ENCODE measurements around the gene LDAH.
"Not testable (repeated sequence)": the region's sequence is repeated elsewhere in the genome, so short reads cannot be mapped to it uniquely, and the experiment has no call there.

The LDAH gene

DNA sequence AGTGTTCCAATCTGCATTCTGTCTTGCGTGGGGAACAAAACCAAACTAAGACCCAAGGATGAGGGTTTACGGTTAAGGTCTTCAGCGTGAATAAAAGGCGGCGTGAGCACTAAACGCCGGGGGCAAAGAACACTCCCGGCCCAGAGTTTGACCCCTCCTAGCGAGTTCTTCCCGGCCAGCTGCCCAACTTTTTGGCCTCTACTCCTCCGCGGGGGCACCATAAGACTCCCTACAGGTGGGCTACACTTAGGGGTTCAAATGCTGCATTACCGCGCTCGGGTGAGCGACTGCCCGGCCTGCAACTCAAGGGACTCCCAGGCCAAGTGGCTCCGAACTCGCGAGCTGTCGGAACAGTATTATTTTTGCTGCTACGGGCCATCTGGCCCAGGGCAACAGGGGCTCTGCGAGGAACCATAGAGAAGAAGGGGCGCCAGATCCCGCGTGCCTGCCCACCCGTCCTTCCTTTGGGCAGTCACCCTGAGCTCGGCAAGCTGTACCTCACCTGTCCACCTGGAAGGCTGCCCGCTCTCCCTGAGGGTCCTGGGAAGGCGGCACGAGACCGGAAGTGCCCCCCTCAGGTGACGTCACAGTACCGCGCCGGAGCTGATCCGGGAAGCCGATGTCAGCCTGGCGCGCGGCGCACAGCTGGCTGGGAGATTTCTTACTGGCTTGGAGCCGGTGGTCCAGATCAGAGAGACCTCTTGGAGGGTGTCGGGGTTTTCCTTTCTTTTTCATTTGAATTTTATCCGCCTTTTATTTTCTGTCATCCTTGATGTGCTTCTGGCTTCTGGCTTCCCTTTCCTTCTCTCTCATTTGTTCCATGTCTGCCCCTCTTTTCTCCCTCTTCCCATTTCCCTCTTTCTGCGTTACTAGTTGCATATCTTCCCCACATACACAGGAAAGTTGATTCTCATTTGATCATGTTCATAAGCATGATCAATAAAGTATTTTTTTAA, at the start of gene LDAH:
Gene LDAH (minus strand): TSS at position 567 of the 956 bp plus-strand sequence. CDS start 21,638 bp downstream, outside the sequence.
- DNase-seq (ENCODE audit: extremely low read depth in 1 of 2, low read depth in 1 of 2): peak; percentile 63 to 81

DNA sequence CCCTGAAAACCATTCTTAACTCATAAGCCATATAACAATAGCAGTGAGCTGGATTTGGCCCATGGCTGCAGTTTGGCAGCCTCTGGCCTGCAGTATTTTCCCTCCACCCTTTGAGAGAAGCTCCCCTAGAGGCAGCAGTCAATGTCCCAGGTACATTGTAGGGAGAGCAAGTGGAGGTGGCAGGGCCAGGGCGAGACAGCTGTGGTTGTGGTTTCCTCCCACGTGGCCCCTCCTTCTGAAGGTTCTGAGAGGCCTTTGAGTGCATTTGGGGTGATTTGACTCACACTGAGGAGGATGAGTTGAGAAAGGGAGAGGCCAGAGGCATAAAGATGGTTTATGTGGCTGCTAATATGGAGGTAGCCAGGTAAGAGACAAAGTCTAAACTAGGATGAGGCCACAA, 45.5 kb upstream of the LDAH start:
- peak in 1 of 2 donors; percentile 9 for DNase-seq (ENCODE audit: extremely low read depth in 1 of 2, low read depth in 1 of 2)

DNA sequence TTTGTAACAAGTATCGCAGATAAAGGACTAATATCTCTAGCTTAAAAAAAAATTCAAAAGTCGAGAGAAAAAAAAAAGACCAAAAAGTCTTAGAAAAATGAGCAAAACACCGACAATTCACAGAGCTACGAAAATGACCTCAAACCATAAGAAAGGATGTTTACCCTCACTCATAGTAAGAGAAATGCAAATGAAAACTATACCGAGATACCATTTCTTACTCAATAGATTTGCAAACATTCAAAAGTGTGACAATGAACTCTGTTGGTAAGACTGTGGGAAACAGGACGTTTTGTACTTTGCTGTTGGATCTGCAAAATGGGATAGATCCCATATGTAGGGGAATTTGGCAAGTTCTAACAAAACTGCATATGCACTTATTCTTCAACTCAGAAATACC, 39.9 kb upstream of the LDAH start:
- no peak for DNase-seq (ENCODE audit: extremely low read depth in 1 of 2, low read depth in 1 of 2)

DNA sequence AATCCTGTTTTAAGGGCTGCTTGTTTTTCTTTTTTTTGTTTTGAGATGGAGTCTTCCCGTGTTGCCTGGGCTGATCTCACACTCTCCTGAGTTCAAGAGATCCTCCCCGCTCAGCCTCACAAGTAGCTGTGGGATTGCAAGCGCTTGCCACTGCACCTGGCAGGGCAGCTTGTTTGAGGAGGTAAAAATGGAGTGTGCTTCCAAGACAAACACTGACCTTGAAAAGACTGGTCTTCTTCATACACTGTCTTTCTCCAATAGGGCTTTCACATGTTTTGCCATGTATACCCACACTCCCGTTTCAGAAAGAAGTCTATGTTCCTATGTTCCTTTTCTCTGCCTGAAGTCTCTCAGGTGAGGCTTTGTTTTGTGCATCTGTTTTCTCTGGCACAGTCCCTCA, 32.6 kb upstream of the LDAH start:
- DNase-seq (ENCODE audit: extremely low read depth in 1 of 2, low read depth in 1 of 2): no peak

DNA sequence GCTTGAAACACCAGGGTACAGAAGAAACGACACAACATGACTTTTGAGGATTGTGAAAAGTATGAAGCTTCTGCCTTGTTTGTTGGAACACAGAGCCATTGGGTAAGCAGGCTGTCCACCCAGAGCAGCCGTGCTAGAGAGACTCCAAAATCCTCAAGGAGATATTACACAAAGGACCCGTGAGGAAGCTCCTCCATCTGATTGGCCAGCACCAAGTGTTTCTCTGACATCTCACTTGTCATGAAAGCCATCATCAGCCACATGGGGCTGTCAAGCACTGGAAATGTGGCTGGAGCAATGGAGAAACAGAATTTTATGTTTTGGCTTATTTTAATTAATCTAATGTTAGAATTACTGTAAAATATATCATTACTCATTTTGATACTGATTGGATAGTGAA, 29.8 kb upstream of the LDAH start:
- no peak for DNase-seq (ENCODE audit: extremely low read depth in 1 of 2, low read depth in 1 of 2)

DNA sequence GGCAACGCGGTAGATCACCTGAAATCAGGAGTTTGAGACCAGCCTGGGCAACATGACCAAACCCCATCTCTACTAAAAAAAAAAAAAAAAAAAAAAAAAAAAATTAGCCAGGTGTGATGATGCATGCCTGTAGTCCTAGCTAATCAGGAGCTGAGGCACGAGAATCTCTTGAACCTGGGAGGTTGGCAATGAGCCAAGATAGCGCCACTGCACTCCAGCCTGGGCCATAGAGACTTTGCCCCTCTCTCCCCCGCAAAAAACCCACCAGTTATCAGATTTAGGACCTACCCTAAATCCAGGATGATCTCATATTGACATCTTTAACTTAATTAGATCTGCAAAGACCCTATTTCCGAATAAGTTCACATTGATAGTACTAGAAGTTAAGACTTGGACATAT, 29.2 kb upstream of the LDAH start:
- DNase-seq (ENCODE audit: extremely low read depth in 1 of 2, low read depth in 1 of 2): no peak

DNA sequence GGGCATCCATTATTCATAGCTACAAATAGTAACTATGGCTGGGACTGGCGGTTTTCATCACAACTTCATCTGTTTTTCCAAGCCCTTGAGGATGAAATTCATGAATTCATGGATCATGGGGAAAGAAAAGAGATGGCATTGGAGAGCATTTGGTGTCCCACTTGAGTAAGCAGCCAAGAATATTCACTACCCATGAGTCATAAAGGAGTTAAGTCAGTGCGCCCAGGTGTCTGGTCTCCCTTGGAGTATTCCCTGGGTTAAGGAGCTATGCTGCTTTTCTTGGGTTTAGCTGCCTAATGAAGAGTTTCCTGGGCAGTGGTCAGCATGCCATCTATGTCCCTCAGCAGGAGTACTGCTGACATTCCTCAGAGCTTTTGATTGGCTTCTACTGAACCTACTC, 21.3 kb upstream of the LDAH start:
- no peak for DNase-seq (ENCODE audit: extremely low read depth in 1 of 2, low read depth in 1 of 2)

DNA sequence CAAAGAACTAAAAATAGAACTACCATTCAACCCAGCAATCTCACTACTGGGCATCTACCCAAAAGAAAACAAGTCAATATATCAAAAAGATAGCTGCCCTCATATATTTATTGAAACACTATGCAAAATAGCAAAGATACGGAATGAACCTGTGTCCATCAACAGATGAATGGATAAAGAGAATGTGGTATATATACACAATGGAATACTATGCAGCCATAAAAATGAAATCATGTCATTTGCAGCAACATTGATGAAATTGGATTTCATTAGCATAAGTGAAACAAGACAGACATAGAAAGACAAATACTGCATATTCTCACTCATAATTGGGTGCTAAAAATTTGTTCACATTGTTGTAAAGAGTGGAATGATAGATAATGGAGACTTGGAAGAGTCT, 16.2 kb upstream of the LDAH start:
- no peak for DNase-seq (ENCODE audit: extremely low read depth in 1 of 2, low read depth in 1 of 2)

DNA sequence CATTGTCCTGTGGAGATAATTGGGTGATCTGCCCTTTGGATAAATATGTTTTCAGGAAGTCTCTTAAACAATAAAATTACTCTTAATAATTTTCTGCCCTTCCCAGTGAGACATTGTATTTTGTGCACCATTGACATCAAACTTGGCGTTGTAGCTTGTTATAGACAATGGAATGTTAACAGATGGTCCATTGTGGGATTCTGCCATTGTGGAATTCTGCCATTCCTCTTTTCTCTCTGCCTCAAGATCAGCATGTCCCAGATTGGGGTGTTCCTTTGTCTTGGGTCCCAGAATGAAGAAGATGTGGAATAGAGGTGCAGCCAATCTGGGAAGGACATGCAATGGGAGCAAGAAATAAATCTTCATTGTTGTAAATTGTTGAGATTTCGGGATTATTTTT, 15.1 kb upstream of the LDAH start:
- DNase-seq (ENCODE audit: extremely low read depth in 1 of 2, low read depth in 1 of 2): no peak

DNA sequence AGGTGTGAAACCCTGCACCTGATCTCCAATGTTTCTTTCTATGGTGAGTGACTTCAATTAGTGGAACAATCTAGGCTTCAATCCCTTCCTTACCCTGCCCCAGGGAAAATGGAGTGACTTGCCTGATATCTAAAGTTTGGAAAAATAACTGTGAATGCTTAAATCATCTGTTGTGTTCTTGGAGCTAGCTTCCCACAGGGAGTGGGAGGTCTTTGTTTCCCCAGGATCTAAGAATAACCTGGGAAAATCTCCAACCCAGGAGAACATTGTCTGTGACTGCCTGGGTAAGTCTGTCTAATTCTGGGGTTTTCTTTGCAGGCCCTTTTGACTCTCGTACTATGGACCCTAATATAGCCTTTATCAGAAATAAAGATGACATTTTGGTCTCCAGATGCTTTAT, 13.6 kb upstream of the LDAH start:
- DNase-seq (ENCODE audit: extremely low read depth in 1 of 2, low read depth in 1 of 2): no peak

DNA sequence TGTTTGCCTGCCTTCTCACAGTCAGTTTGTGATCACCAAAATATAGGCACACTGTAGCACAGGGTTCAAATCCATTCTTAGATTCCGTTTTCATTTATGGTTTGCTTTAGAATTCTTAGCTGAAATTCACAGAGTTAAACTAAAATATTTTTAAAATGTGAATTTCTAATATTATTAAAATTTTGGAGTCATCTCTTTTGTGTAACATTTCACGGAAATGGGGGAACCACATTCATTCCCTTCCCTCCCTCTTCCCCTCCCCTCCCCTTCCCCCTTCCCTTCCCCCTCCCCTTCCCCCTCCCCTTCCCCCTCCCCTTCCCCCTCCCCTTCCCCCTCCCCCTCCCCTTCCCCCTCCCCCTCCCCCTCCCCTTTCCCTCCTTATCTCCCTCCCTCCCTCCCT, 11.4 kb upstream of the LDAH start:
- no peak for DNase-seq (ENCODE audit: extremely low read depth in 1 of 2, low read depth in 1 of 2)

DNA sequence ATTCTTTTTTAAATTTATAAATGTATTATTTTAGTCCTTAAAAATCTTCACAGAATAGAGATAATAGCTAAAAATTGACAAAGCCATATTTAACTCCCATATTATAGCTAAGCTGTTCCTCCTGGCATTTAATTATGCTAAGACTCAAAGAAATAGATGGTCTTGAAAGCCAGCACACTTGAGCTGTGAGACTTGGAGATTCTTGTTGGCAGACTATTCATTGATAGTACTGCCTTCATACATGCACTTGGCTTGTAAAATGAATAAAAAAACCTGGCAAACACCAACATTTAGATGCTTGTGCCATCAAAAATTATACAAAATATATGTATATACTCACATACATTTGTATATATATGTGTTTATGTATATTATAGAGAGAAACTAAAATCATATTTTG, 9.7 kb upstream of the LDAH start:
- DNase-seq (ENCODE audit: extremely low read depth in 1 of 2, low read depth in 1 of 2): no peak

DNA sequence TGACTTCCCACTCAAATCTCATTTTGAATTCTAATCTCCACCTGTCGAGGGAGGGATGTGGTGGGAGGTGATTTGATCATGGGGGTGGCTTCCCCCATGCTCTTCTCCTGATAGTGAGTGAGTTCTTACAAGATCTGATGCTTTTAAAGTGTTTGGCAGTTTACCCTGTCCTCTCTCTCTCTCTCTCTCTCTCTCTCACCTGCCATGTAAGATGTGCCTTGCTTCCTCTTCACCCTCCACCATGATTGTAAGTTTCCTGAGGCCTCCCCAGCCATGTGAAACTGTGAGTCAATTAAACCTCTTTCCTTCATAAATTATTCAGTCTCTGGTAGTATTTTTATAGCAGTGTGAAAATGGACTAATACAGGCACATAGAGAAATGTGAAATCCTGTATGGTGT, 7.0 kb upstream of the LDAH start:
- DNase-seq (ENCODE audit: extremely low read depth in 1 of 2, low read depth in 1 of 2): no peak

DNA sequence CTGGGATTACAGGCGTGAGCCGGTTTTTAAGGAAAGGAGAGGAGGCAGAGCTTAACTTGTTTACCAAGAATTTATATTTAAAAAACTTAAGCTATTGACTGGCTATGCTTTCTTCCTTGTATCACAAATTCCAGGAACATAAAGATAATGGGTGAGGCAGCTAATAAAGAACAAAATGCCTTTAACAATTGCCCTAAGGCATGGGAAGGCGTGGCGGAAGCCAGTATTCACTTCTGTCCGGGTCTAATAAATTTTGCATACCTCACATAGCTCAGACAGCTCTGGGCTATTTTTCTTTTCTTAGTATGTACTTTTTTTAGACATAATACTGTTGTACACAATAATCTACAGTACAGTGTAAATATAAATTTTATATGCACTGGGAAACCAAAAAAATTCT, 1.0 kb upstream of the LDAH start:
- no peak for DNase-seq (ENCODE audit: extremely low read depth in 1 of 2, low read depth in 1 of 2)

DNA sequence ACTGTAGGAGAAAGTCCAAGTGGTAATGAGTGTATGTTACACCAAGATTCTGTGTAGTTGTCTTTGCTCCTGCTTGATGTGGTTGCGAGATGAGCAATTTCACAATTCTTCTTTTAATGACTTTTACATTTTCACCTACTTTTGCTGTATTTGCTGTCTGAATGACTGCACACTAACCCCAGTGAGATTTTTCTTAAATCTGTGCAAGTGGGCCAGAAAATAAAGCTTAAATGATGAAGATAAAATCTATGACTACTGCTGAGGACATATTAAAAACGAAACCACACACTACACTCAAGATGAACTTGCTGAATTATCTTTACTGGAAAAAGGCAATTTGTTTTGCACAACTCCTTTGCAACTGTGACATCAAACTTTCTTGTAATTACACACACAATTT, 4.1 kb downstream of the LDAH start:
- no peak for DNase-seq (ENCODE audit: extremely low read depth in 1 of 2, low read depth in 1 of 2)

DNA sequence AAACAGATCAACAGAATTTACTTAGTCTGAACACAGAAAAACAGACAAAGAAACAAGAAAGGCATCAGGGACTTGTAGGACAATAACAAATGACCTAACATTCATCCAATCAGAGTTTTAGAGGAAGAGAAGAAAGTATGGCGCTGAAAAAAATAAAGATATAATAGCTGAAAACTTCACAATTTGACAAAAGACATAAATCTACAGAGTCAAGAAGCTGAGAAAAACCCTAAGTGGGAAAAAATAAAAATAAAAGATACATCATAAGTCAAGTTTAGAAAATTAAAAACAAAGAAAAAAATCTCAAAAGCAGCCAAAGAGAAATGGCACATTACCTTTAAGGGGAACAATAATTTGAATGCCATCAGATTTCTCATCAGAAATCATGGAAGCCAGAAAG, 7.7 kb downstream of the LDAH start:
- DNase-seq (ENCODE audit: extremely low read depth in 1 of 2, low read depth in 1 of 2): no peak

DNA sequence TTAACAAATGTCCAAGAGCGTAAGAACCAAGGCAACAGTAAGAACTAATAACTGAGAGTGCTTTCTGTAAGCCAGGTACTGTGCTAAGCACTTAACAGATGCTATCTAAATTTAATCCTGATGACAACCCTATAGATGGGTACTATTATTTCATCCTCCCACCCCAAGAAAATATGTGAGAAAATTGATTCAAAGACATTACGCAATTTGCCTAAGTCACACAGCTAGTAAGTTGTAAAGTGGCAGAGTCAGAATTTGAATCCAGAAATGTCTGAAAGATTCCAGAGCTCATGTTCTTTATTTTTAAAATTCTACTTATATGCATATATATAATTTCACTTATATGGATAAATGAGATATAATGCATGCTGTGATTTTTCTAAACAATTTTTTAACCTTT, 10.1 kb downstream of the LDAH start:
- no peak for DNase-seq (ENCODE audit: extremely low read depth in 1 of 2, low read depth in 1 of 2)

DNA sequence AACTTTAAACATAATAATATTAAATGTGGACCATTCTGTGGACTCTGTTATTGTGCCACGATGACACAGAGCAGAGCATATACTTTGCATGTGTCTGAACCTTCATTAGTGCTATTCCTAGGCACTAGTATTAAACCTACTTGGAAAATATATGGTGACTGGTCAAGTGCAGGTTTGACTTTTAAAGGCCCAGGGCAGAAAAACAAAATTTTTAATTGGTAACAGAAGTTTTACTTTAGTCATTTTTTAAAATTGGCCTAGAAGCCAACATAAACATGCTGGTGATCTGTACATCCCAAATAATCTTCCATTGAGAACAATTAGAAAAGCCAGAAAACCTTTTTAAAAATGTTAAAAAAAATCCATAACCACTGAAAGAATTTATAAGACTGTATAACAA, 16.6 kb downstream of the LDAH start:
- no peak for DNase-seq (ENCODE audit: extremely low read depth in 1 of 2, low read depth in 1 of 2)

DNA sequence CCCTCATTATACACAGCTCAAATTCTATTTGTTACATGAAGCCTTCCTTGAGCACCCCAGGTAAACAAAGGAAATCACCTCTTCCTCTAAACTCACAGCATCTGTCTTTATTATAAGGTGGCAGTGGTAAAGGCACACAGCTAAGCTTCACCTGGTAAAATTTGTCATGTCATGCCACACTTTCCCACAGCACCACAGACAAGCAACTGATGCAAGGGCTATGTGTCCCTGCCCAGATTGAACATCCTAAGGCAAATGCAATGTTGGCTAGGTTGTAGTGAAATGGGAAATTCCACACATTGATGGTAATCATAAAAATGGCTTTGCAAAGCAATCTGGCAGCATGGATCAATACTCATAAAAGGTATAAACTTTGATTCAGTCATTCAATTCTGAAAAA, 18.9 kb downstream of the LDAH start:
- DNase-seq (ENCODE audit: extremely low read depth in 1 of 2, low read depth in 1 of 2): no peak

DNA sequence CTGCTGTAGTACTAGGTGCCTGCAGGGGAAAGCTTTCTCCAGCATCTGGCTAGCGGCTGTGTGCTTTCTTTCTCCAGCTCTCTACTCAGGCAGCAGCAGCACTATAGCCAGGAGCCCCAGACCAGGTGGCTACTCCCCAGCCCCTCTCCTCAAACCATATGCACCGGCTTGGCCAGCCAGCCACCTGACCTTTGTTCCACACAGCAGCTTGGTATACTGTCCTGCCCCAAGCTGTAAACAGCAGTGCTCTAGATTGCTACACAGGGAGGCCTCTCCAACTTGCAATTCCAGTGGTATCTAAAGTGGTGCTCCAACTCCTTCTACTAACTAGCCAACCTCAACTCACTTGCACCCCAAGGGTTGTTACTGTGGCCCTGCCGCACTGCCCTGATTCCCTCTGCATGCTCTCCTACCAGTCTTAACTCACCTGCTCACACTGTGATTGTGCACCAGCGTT, 19.6 kb downstream of the LDAH start:
- no peak for DNase-seq (ENCODE audit: extremely low read depth in 1 of 2, low read depth in 1 of 2)

DNA sequence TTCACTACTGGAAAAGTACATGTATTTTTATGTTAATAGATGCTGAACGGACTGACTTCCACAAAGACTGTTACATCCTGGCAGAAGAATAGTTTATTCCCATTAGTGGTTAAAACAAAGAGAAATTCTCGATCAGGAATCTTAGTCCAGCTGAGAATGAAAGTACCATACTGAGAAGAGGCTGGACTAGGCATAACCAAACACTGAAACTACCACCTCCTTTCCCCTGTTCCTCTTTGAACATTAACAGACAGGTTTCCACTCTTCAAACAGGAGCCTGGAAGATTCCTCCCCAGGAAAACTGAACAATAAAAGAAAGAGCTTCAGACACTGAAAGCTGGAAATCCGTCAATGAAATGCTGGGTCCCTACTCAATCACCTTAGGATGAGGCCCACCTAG, 25.8 kb downstream of the LDAH start:
- DNase-seq (ENCODE audit: extremely low read depth in 1 of 2, low read depth in 1 of 2): no peak

DNA sequence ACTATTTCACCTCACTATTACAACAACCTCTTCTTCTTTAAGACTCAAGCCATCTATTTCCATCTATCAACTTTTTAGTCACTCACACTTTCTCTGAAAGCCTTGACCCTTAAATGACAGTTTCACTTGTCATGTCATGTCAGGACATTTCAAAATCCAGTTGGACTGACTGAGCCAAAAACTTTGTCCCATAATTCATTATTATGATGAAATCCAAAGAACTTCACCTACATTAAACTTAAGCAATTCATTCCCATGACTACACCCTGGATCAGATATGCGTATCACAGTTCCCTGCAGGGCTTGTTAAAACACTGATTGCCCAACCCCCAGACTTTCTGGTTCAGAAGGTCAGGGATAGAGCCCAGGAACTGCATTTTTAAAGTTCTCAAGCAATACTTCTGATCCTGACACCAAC, 26.5 kb downstream of the LDAH start:
- DNase-seq (ENCODE audit: extremely low read depth in 1 of 2, low read depth in 1 of 2): no peak

DNA sequence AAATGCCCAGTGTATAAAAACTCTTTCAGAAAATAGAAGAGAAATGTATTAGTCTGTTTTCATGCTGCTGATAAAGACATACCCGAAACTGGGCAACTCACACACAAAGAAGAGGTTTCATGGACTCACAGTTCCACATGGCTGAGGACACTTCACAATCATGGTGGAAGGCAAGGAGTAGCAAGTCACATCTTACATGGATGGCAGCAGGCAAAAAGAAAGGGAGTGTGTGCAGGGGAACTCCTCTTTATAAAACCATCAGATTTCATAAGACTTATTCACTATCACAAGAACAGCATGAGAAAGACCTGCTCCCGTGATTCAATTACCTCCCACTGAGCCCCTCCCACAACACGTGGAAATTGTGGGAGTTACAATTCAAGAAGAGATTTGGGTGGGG, 29.0 kb downstream of the LDAH start:
- not testable (repeated sequence) for DNase-seq (ENCODE audit: extremely low read depth in 1 of 2, low read depth in 1 of 2)
